B cell (primary cell): ENCODE results near the gene PDLIM7.

Experiments
- CTCF ChIP-seq: fragments of 200-600 bp; IDR thresholded peaks from one replicate; pipeline ENCODE4 v1.8.0; 2022; ENCODE audit warnings: antibody characterized with exemption, mild to moderate bottlenecking
- EZH2 ChIP-seq: IDR thresholded peaks from 2 replicates; pipeline ENCODE4 v1.6.1; 2012; ENCODE audit warnings: borderline replicate concordance, low read depth, mild to moderate bottlenecking, moderate library complexity, low read length; ENCODE audit not compliant: insufficient read depth, poor library complexity, severe bottlenecking

GRCh38 chr5:177512736-177513380 is 15.5 kb upstream of the PDLIM7 start:
- TF ChIP-seq CTCF, result no peak
- TF ChIP-seq EZH2, result no peak
